Stimulated activated CD8-positive, alpha-beta memory T cell treated with anti-CD3 and anti-CD28 coated beads, Interleukin-15, amount 100 ng/mL, for 48 hours (primary cell): Measurements from ENCODE around the gene BAIAP2L1.
"Not testable (repeated sequence)": the region's sequence is repeated elsewhere in the genome, so short reads cannot be mapped to it uniquely, and the experiment has no call there.

Source experiments
- DNase-seq, 2 donors: peaks; one replicate each; pipeline ENCODE4 v3.0.0-alpha.2; 2020; ENCODE audit warnings: low read depth in 2 of 2

The BAIAP2L1 gene

GRCh38 chr7:98398567-98399372 lies 2.1 kb downstream of the BAIAP2L1 start:
- no peak for DNase-seq

GRCh38 chr7:98396768-98397167 lies 4.1 kb downstream of the BAIAP2L1 start:
- no peak for DNase-seq

GRCh38 chr7:98395951-98396350 lies 4.9 kb downstream of the BAIAP2L1 start:
- no peak for DNase-seq

GRCh38 chr7:98395481-98395880 lies 5.4 kb downstream of the BAIAP2L1 start:
- no peak for DNase-seq

GRCh38 chr7:98394377-98394836 lies 6.5 kb downstream of the BAIAP2L1 start:
- no peak for DNase-seq

- DNase-seq: no peak
Measured at GRCh38 chr7:98387544-98388226, 13.2 kb downstream of the BAIAP2L1 start.

- DNase-seq: no peak
Measured at GRCh38 chr7:98387131-98387530, 13.8 kb downstream of the BAIAP2L1 start.

- DNase-seq: not testable (repeated sequence)
Measured at GRCh38 chr7:98385532-98385931, 15.4 kb downstream of the BAIAP2L1 start.

GRCh38 chr7:98378210-98378819 lies 22.6 kb downstream of the BAIAP2L1 start:
- DNase-seq: no peak

- DNase-seq: no peak
Measured at GRCh38 chr7:98376711-98377110, 24.2 kb downstream of the BAIAP2L1 start.

GRCh38 chr7:98375664-98376063 lies 25.2 kb downstream of the BAIAP2L1 start:
- no peak for DNase-seq

- DNase-seq: no peak
Measured at GRCh38 chr7:98374285-98374680, 26.6 kb downstream of the BAIAP2L1 start.

GRCh38 chr7:98372993-98373392 lies 27.9 kb downstream of the BAIAP2L1 start:
- DNase-seq: no peak

- no peak for DNase-seq
Measured at GRCh38 chr7:98369726-98370125, 31.2 kb downstream of the BAIAP2L1 start.

- no peak for DNase-seq
Measured at GRCh38 chr7:98368716-98369115, 32.2 kb downstream of the BAIAP2L1 start.

- DNase-seq: no peak
Measured at GRCh38 chr7:98366562-98366938, 34.3 kb downstream of the BAIAP2L1 start.

GRCh38 chr7:98365863-98366561 lies 34.9 kb downstream of the BAIAP2L1 start:
- DNase-seq: no peak

- DNase-seq: no peak
Measured at GRCh38 chr7:98364220-98364619, 36.7 kb downstream of the BAIAP2L1 start.

- no peak for DNase-seq
Measured at GRCh38 chr7:98362517-98362916, 38.4 kb downstream of the BAIAP2L1 start.

GRCh38 chr7:98360221-98361130 lies 40.4 kb downstream of the BAIAP2L1 start:
- DNase-seq: no peak

GRCh38 chr7:98359395-98359794 lies 41.5 kb downstream of the BAIAP2L1 start:
- DNase-seq: no peak
